ENCODE results near the gene BRMS1L.
A peak's percentile ranks its signal among the peaks of the same experiment; 100 is the strongest.
"Not testable (repeated sequence)": the region's sequence is repeated elsewhere in the genome, so short reads cannot be mapped to it uniquely, and the experiment has no call there.

Gene BRMS1L, protein sequence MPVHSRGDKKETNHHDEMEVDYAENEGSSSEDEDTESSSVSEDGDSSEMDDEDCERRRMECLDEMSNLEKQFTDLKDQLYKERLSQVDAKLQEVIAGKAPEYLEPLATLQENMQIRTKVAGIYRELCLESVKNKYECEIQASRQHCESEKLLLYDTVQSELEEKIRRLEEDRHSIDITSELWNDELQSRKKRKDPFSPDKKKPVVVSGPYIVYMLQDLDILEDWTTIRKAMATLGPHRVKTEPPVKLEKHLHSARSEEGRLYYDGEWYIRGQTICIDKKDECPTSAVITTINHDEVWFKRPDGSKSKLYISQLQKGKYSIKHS

GRCh38 chr14:35826218-35826951, at the start of gene BRMS1L:
TSS of gene BRMS1L (plus strand) at chr14:35826338. CDS start at chr14:35826517, 179 bp downstream.
- peak; percentile 93 for DNase-seq (ENCODE audit: low read depth in 2 of 2)

GRCh38 chr14:35776823-35777222, 49.3 kb upstream of the BRMS1L start:
- DNase-seq (ENCODE audit: low read depth in 2 of 2), result no peak

GRCh38 chr14:35777550-35777949, 48.6 kb upstream of the BRMS1L start:
- not testable (repeated sequence) for DNase-seq (ENCODE audit: low read depth in 2 of 2)

- DNase-seq (ENCODE audit: low read depth in 2 of 2), result no peak
These were observed 46.8 kb upstream of the BRMS1L start for GRCh38 chr14:35779368-35779767.

DNA sequence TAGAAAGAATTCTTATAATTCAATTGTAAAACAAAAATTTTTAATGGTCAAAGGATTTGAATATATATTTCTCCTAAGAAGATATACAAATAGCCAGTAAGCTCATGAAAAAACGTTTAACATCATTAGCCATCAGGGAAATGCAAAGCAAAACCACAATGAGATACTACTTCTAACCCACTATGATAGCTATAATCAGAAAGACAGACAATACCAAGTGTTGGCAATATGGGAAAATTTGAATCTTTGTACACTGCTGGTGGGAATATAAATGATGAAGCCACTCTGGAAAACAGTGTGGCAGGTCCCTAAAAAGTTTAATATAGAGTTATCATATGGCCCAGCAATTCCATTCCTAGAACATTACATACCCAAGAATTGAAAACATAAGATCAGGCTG, 42.4 kb upstream of the BRMS1L start:
- DNase-seq (ENCODE audit: low read depth in 2 of 2), result no peak

GRCh38 chr14:35786856-35787255, 39.3 kb upstream of the BRMS1L start:
- DNase-seq (ENCODE audit: low read depth in 2 of 2), result no peak

DNA sequence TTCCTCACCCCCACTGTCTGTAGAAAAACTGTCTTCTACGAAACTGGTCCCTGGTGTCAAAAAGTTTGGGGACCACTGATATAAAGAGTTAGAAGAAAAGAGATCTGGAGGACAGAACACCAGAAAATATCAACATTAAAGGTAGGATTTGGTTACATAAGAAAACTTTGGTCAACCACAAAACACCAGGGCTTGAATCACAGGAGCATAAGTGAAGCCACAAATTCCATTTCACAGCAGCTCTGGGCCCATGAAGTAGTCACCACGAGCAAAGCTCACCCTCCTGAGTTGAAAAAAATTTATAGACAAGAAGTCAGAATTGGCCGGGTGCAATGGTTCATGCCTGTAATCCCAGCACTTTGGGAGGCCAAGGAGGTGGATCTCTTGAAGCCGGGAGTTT, 36.5 kb upstream of the BRMS1L start:
- DNase-seq (ENCODE audit: low read depth in 2 of 2), result no peak

- no peak for DNase-seq (ENCODE audit: low read depth in 2 of 2)
These were observed 28.3 kb upstream of the BRMS1L start for GRCh38 chr14:35797796-35798195.

DNA sequence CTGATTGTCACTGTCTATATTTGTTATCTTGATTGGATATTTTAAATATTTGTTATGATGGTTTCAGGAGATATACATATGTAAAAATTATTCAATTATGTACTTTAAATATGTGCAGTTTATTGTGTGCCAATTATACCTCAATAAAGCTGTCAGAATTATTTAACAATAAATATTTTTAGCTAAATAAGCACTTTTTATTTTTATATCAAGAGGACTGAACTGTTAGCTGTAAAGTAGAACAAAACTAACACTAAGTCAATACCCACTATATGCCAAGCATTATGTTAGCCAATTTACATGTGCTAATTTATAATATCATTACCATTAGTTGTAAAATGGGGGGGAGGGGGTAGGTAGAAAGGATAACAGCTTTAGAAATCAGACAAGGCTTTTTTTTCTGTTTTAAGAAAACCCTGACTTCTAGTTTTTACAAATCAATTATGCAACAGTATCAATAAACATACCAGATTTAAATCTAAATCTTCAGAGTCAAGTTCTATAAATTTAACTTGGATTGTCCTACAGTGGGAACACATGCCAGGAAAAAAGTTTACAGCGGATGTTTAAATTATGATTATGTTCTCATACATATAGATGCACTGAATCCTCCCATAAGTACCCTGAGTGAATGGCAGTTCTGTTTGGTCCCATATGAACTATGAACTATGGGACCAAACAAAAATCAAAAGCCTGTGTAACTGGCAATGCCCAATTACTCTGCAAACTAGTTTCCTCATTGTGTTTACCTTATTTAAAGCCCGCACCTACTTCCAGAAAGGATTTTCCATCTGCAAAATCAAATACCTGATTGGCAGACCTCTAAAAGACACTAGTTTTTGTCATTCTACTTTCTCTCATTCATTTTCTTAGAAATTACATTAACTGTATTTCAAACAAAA, 19.9 kb upstream of the BRMS1L start:
- no peak for DNase-seq (ENCODE audit: low read depth in 2 of 2)

GRCh38 chr14:35807131-35807961, 18.8 kb upstream of the BRMS1L start:
- DNase-seq (ENCODE audit: low read depth in 2 of 2), result no peak

DNA sequence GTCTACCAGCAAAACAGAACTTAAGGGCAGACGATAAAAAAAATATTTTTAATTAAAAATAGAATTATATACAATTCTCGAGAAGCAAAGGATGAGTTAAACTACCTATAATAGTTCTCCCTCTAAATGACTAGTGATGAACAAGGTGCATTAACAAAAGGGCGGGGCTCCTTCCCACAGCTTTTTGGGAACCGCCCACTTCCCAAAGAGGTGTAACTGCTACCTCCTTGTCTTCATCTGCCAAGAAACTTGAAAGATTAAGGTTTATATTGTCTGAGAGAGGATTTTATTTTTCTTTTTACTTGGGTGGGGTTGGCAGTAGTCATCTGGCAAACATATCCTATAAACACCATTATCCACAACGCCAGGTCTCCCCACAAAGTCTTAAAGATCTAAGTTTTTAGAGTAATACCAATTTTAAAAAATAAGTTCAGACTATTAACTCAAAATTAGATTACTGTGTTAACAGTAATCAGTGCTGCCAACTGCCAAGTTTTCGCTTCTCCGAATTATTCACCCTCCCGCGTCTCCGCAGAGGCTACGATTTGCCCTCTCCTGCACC, 18.0 kb upstream of the BRMS1L start:
- no peak for DNase-seq (ENCODE audit: low read depth in 2 of 2)

GRCh38 chr14:35808638-35809563, 17.2 kb upstream of the BRMS1L start, which contains the start of gene RALGAPA1:
TSS of gene RALGAPA1 (minus strand) at chr14:35809295. CDS start at chr14:35808835, 460 bp downstream.
- DNase-seq (ENCODE audit: low read depth in 2 of 2), result peak; percentile 79 to 86

DNA sequence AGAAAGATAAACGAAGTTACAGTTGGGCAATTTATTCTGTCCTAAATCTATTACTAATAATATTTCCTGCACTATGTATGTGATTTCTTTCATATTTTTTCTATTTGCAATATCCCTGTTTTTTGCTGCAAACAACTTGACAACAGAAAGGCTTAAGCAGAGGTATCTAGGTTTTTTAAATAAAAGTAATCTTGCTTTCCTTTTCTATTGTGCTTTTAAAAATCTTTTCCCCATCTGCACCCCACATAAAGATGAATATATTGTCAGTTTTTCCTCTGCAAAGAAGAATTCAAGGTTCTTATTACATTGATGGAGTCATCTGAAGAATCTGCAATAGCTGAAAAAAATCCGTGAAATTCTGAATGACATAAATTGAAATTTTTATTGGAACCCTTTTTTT, 16.5 kb upstream of the BRMS1L start:
- no peak for DNase-seq (ENCODE audit: low read depth in 2 of 2)

- DNase-seq (ENCODE audit: low read depth in 2 of 2), result no peak
These were observed 15.2 kb upstream of the BRMS1L start for GRCh38 chr14:35810963-35811362.

- DNase-seq (ENCODE audit: low read depth in 2 of 2), result peak; percentile 70 to 74
These were observed 11.7 kb upstream of the BRMS1L start for GRCh38 chr14:35814371-35815005.

GRCh38 chr14:35818346-35819115, 7.6 kb upstream of the BRMS1L start:
- no peak for DNase-seq (ENCODE audit: low read depth in 2 of 2)

DNA sequence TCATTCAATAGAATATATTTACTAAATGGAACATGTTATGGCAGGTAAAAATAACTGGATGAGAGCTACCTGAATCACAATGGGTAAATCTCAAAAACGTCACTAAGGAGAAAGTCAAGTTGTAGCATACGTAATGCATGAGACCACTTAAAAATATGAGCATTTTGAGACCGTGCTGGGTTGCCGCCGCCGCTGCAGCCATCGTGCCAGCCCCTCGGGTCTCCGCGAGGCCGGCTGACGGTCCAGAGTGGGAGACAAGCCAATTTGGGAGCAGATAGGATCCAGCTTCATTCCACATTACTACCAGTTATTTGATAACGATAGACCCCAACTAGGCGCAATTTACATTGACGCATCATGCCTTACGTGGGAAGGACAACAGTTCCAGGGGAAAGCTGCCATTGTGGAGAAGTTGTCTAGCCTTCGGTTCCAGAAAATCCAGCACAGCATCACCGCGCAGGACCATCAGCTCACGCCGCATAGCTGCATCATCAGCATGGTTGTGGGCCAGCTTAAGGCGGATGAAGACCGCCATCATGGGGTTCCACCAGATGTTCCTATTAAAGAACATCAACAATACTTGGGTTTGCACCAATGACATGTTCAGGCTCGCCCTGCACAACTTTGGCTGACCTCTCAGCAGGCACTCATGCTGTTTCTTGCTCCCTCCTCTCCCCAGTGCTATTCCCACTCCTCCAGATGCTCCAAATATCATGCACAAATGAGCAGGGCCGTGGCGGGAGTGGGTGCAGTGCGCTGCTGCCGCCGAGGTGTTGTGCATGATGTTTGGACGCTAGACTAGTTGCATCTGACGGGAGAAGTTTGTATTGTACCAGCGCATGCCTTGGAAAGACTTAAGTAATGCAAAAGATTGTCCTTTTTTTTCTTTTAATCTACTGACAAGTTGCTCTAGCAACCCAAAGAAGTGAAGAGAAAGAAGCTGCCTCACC, 6.3 kb upstream of the BRMS1L start:
- DNase-seq (ENCODE audit: low read depth in 2 of 2), result no peak

All from activated CD4-positive, alpha-beta T cell treated with anti-CD3 and anti-CD28 coated beads for 24 hours (primary cell).